ENCODE measurements around the gene OSBP. TPM values are rescaled to one million over a fixed set of nuclear protein-coding genes. Genes with fewer than 3 reads are reported as not detected.

Gene OSBP
- total RNA-seq, 1 donor from 2014 or later, result 16.7 TPM

- no peak for DNase-seq (ENCODE audit: low spot score in 2 of 2)
- no peak for TF ChIP-seq CTCF (IDR thresholded peaks at IDR 0.05)
- Histone ChIP-seq H3K27me3 (no peaks in the 10 kb centered on the region), H3K4me3 (no peak overlapping the region), H3K36me3 (peaks cover 20 to 29% of the 10 kb centered on the region in 2 donors), H3K4me1 (no peaks in the 10 kb centered on the region), H3K27ac (no peak overlapping the region), H3K9me3 (no peaks in the 10 kb centered on the region)
- intact Hi-C loops (cut with DNase I), result loop anchor here (5.0 kb wide), 1 partner anchor 35 kb away; no protein-coding TSS in a partner anchor
Observed at GRCh38 chr11:59572091-59572490, 43.5 kb downstream of the OSBP start.

- no peak for TF ChIP-seq CTCF (IDR thresholded peaks at IDR 0.05)
- H3K4me1 ChIP-seq, result peaks cover 0 to 5% of the 10 kb centered on the region in 2 donors
- no peaks in the 10 kb centered on the region for H3K9me3 ChIP-seq
- no peaks in the 10 kb centered on the region for H3K36me3 ChIP-seq
- DNase-seq (ENCODE audit: low spot score in 2 of 2), result no peak
- no peaks in the 10 kb centered on the region for H3K27me3 ChIP-seq
- H3K27ac ChIP-seq, result no peak overlapping the region
- no peak overlapping the region for H3K4me3 ChIP-seq
- intact Hi-C loops (cut with DNase I), result loop anchor here (5.0 kb wide), 1 partner anchor 1345 kb away; the partner anchor contains the start of gene PRPF19
Observed at GRCh38 chr11:59562292-59562691, 53.3 kb downstream of the OSBP start.

- Histone ChIP-seq H3K4me1 (peaks cover 0 to 8% of the 10 kb centered on the region in 2 donors), H3K4me3 (peak overlapping the region; percentile 83), H3K36me3 (no peaks in the 10 kb centered on the region), H3K27ac (peak overlapping the region; percentile 74 to 89), H3K9me3 (no peaks in the 10 kb centered on the region), H3K27me3 (no peaks in the 10 kb centered on the region)
- DNase-seq (ENCODE audit: low spot score in 2 of 2), result peak; percentile 38 to 91
- no peak for TF ChIP-seq CTCF (IDR thresholded peaks at IDR 0.05)
- intact Hi-C loops (cut with DNase I), result loop anchor here (1.0 to 5.0 kb wide), 3 partner anchors 10 to 1346 kb away; partner anchors contain the start of genes OSBP and PRPF19
Observed at GRCh38 chr11:59560702-59561473, 54.7 kb downstream of the OSBP start.

GRCh38 chr11:59560290-59560701 lies 55.3 kb downstream of the OSBP start:
- TF ChIP-seq CTCF (IDR thresholded peaks at IDR 0.05), result no peak
- Histone ChIP-seq H3K36me3 (no peaks in the 10 kb centered on the region), H3K4me3 (peak overlapping the region; percentile 83), H3K9me3 (no peaks in the 10 kb centered on the region), H3K27ac (peak overlapping the region; percentile 74 to 89), H3K4me1 (peaks cover 0 to 8% of the 10 kb centered on the region in 2 donors), H3K27me3 (no peaks in the 10 kb centered on the region)
- intact Hi-C loops (cut with DNase I), result loop anchor here (1.0 to 5.0 kb wide), 3 partner anchors 9 to 1347 kb away; partner anchors contain the start of genes OSBP and PRPF19
- DNase-seq (ENCODE audit: low spot score in 2 of 2), result peak in 1 of 2 donors; percentile 74

- Histone ChIP-seq H3K27me3 (no peaks in the 10 kb centered on the region), H3K4me1 (peaks cover 0 to 8% of the 10 kb centered on the region in 2 donors), H3K9me3 (no peaks in the 10 kb centered on the region), H3K4me3 (peak overlapping the region; percentile 83), H3K36me3 (no peaks in the 10 kb centered on the region), H3K27ac (peak overlapping the region; percentile 74 to 89)
- intact Hi-C loops (cut with DNase I), result loop anchor here (1.0 to 10.0 kb wide), 5 partner anchors 9 to 1595 kb away; partner anchors contain the start of genes FAM111A, OSBP and PRPF19
- no peak for DNase-seq (ENCODE audit: low spot score in 2 of 2)
- no peak for TF ChIP-seq CTCF (IDR thresholded peaks at IDR 0.05)
Observed at GRCh38 chr11:59559886-59560285, 55.7 kb downstream of the OSBP start.

Measured in ascending aorta (tissue), 2 donors.